ENCODE measurements around the gene MROH7. TPM values are rescaled to one million over a fixed set of nuclear protein-coding genes. Genes with fewer than 3 reads are reported as not detected.

The MROH7 gene
- total RNA-seq, 1 donor from 2014 or later: 3.6 TPM

DNA sequence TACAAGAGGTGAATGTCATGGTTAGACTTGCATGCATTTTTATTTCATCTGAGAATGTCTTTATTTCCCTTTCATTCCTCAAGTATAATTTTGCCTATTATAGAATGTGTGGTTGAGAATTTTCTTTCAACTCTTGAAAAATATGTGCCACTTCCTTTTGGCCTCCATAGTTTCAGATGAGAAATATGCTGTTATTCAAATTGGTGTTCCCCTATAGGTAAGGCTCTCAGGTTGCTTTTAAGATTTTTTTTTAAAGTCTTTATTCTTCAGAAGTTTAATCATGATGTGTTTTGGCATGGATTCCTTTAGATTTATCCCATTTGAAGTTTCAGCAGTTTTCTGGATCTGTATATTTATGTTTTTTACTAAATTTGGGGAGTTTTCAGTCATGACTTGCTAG lies 2.1 kb downstream of the MROH7 start:
- H3K4me3 ChIP-seq: no peak overlapping the region
- H3K27me3 ChIP-seq: no peaks in the 10 kb centered on the region
- no peak for DNase-seq

DNA sequence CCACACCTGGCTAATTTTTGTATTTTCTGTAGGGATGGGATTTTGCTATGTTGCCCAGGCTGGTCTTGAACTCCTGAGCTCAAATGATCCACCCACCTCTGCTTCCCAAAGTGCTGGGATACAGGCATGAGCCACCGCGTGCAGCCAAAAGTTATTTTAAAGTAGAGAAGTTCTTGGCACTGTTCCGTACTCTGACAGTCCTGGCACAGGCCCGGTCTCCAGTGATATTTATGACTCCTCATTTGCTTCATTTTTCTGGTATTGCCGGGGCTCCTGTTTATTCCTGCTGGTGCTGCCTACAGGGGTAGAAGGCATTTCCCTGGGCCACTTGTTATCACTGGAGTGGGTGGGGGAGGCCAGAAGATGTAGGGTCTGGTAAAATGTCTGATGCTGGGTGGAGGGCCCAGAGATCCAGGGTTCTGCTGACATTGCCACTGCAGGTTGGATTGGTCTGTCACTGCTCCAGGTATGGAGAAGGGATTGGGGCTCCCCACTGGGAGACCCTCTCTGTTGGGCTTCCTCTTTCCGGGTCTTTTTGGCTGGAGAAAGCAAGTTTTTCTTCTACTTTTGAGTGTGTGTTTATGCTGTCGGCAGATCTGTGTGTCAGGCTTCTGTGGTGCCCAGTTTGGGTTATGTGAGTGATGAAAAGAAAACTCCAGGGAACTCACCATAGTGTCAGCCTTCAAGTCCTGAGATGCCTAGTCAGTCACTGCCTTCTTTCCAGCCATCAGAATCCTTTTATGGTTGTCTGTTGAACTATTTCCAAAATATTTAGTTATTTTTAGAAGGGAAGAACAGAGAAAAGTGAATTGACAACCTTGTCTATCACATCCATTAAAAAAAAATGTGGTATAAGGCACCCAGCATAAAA lies 4.5 kb downstream of the MROH7 start:
- TF ChIP-seq, protein P1, sequence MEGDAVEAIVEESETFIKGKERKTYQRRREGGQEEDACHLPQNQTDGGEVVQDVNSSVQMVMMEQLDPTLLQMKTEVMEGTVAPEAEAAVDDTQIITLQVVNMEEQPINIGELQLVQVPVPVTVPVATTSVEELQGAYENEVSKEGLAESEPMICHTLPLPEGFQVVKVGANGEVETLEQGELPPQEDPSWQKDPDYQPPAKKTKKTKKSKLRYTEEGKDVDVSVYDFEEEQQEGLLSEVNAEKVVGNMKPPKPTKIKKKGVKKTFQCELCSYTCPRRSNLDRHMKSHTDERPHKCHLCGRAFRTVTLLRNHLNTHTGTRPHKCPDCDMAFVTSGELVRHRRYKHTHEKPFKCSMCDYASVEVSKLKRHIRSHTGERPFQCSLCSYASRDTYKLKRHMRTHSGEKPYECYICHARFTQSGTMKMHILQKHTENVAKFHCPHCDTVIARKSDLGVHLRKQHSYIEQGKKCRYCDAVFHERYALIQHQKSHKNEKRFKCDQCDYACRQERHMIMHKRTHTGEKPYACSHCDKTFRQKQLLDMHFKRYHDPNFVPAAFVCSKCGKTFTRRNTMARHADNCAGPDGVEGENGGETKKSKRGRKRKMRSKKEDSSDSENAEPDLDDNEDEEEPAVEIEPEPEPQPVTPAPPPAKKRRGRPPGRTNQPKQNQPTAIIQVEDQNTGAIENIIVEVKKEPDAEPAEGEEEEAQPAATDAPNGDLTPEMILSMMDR (IDR thresholded peaks at IDR 0.05): no peak
- intact Hi-C loops (cut with DNase I): no loop called here
- ATAC-seq: no peak

More for the DNA sequence above, 2.1 kb downstream of the MROH7 start:
- ATAC-seq: no peak
- peaks cover 6% of the 10 kb centered on the region for H3K9me3 ChIP-seq
- intact Hi-C loops (cut with DNase I): no loop called here
- H3K36me3 ChIP-seq: no peaks in the 10 kb centered on the region
- TF ChIP-seq, protein P1 (IDR thresholded peaks at IDR 0.05): no peak
- H3K4me1 ChIP-seq: no peaks in the 10 kb centered on the region
- H3K27ac ChIP-seq: no peak overlapping the region

DNA sequence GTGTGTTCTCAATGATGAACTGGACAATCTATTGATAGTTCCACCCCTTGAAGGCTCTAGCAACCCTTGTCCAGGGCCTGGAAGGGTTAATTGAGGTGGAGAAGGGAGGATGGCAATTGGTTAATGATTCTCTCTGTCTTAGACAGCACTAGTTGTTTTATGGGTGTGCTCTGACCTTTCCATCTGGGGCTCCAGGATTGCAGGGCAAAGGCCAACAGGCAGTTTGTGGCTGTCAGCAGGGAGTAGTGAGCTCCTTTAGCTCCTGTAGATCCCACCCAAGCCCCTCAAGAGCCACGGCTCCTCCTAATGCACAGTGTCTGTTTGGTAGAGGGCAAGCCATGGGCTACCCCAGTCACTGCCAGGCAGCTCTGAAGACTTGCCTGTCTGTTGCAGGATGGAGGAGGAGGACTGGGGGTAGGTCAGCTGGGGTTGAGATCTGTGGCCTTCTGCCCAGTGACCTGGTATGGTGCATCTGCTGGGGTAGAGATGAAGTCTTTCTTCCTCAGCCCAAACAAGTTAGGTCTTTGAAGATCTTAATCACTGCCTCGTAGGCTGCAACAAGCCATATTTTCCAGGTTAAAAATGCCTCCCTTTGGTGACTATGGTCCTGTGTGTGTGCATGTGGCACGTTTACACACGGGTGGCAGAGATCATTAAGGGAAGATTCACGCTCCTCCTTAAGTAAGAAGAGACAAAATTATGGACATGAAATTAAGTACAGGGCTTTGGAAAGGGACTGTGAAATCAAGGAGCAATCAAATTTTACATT lies 7.7 kb downstream of the MROH7 start:
- no peaks in the 10 kb centered on the region for H3K9me3 ChIP-seq
- no peak overlapping the region for H3K27ac ChIP-seq
- TF ChIP-seq, protein P1 (IDR thresholded peaks at IDR 0.05): no peak
- DNase-seq (no peak), ATAC-seq (no peak)
- intact Hi-C loops (cut with DNase I): no loop called here
- H3K4me1 ChIP-seq: no peaks in the 10 kb centered on the region
- no peaks in the 10 kb centered on the region for H3K27me3 ChIP-seq
- no peak overlapping the region for H3K4me3 ChIP-seq
- no peaks in the 10 kb centered on the region for H3K36me3 ChIP-seq

More for the DNA sequence above, 4.5 kb downstream of the MROH7 start:
- Histone ChIP-seq H3K27me3 (no peaks in the 10 kb centered on the region), H3K4me3 (no peak overlapping the region), H3K9me3 (peaks cover 6% of the 10 kb centered on the region), H3K27ac (no peak overlapping the region), H3K36me3 (no peaks in the 10 kb centered on the region), H3K4me1 (no peaks in the 10 kb centered on the region)
- DNase-seq: no peak

DNA sequence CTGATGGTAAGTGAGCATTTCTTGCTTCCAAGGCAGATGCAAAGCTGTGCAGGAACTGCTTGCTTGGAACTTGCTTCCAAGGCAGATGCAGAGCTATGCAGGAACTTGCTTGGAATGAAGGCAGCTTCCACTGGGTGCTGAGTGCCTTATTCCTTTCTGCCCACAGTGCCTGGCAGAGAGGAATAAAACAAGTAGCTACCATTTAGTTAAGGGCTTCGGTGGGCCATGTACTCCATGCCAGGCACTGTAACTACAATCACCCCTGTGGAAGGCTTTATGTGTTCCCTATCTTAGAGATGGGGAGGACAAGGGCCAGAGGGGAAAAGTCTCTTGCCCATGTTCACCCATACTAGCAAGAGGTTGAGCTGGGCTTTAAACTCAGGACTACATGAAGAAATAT lies 8.3 kb downstream of the MROH7 start:
- Histone ChIP-seq H3K27ac (no peak overlapping the region), H3K36me3 (no peaks in the 10 kb centered on the region), H3K27me3 (no peaks in the 10 kb centered on the region), H3K4me1 (no peaks in the 10 kb centered on the region), H3K4me3 (no peak overlapping the region), H3K9me3 (no peaks in the 10 kb centered on the region)
- intact Hi-C loops (cut with DNase I): no loop called here
- TF ChIP-seq, protein P1 (IDR thresholded peaks at IDR 0.05): no peak
- ATAC-seq (no peak), DNase-seq (no peak)

DNA sequence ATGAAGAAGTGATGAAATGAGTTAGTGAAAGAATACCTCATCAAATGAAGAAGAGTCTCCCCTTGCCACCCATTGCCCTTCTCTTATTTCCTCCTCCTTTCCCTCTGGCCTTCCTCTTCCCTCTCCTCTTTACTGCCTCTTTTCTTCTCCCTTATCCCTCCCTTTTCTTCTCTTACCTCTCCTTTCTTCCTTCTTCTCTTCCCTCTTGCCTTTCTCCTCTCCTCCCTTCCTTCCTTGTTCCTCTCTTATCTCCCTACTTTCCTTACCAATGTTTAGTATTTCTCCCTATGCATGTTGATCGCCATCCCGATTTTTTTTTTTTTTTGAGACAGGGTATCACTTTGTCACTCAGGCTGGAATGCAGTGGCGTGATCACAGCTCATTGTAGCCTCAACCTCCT lies 8.8 kb downstream of the MROH7 start:
- H3K27me3 ChIP-seq: no peaks in the 10 kb centered on the region
- H3K27ac ChIP-seq: no peak overlapping the region
- no peaks in the 10 kb centered on the region for H3K9me3 ChIP-seq
- intact Hi-C loops (cut with DNase I): no loop called here
- ATAC-seq (no peak), DNase-seq (no peak)
- H3K4me1 ChIP-seq: no peaks in the 10 kb centered on the region
- no peaks in the 10 kb centered on the region for H3K36me3 ChIP-seq
- H3K4me3 ChIP-seq: no peak overlapping the region
- TF ChIP-seq, protein P1 (IDR thresholded peaks at IDR 0.05): no peak
